Measurements from ENCODE around the gene SIM1.

Gene SIM1

DNA sequence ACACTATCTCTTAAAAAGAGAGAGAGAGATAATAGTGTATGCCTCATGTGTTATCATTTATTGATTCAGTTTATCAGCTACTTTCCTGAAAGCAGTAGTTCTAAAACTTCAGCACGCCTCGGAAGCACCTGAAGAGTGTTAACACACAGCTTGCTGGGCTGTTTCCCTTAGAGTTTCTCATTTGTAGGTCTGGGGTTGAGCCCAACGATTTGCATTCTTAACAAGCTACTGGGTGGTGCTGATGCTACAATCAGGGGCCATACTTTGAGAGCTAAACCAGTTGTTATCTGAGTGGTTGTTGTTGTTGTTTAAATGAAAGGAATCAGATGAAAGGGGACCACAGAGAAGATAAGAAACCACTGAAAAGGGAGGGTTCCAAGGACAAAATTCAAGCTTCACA lies 32.6 kb downstream of the SIM1 start:
- Histone ChIP-seq H3K36me3 (ENCODE audit: control insufficient read depth in 1 of 2, insufficient read depth in 2 of 2, low read depth in 1 of 2, low read length in 2 of 2) (peaks cover 0 to 7% of the 10 kb centered on the region in 2 experiments), H2BK5ac (ENCODE audit: low read depth, low read length, poor library complexity, severe bottlenecking) (no peak overlapping the region), H3K4me1 (ENCODE audit: control insufficient read depth, insufficient read depth, low read depth, low read length) (no peaks in the 10 kb centered on the region), H3K4me2 (ENCODE audit: low read length, poor library complexity, severe bottlenecking) (no peak overlapping the region), H2AFZ (ENCODE audit: low read depth, low read length) (no peak overlapping the region), H2BK12ac (ENCODE audit: low read length in 2 of 2) (no peak overlapping the region), H3K4me3 (ENCODE audit: insufficient read depth in 1 of 2, low read depth in 1 of 2, low read length in 2 of 2) (no peak overlapping the region), H3K27ac (ENCODE audit: low read length, poor library complexity, severe bottlenecking) (no peak overlapping the region), H2BK120ac (ENCODE audit: low read depth, low read length) (no peak overlapping the region), H3K14ac (ENCODE audit: low read length in 2 of 2) (no peak overlapping the region), H2BK15ac (ENCODE audit: low read depth, poor library complexity, severe bottlenecking) (no peak overlapping the region), H3K18ac (ENCODE audit: low read depth in 1 of 2, low read length in 2 of 2) (no peak overlapping the region), H2AK5ac (ENCODE audit: low read length, severe bottlenecking) (no peak overlapping the region), H3K9ac (ENCODE audit: low read length) (no peak overlapping the region), H3K79me1 (replicated peaks; ENCODE audit: low read length, poor library complexity, severe bottlenecking) (no peaks in the 10 kb centered on the region), H3K23ac (ENCODE audit: low read length in 2 of 2) (no peak overlapping the region), H3K27me3 (ENCODE audit: control insufficient read depth in 1 of 2, insufficient read depth in 1 of 2, low read length in 2 of 2) (no peaks in the 10 kb centered on the region), H4K91ac (ENCODE audit: low read length) (no peak overlapping the region), H4K8ac (ENCODE audit: low read length) (no peak overlapping the region), H3K4ac (ENCODE audit: low read depth in 1 of 2, low read length in 2 of 2) (no peak overlapping the region), H3K9me3 (ENCODE audit: control insufficient read depth, low read length) (no peaks in the 10 kb centered on the region)
- DNase-seq = no peak
- WGBS = 42% methylated on average over 3 of the region's 3 CpGs

DNA sequence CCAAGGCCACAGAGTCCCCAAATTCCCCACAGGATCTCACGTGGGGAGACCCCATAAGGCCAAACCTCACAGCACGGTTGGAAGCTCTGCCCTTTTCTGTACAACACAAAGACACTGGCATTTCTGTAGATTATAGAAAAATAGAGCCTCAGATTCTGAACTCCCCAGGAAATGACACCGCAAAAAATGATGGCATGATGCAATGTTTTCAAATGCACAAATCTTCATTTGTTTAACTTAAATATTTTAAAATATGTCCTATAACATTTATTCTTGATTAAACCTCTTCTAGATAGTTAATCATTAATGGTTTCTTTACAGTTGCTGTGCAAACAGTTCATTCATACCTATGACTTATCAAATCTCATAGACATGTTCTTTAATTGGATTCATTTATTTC lies 33.8 kb downstream of the SIM1 start:
- no peak overlapping the region for H3K9ac ChIP-seq (ENCODE audit: low read length)
- H3K18ac ChIP-seq (ENCODE audit: low read depth in 1 of 2, low read length in 2 of 2) = no peak overlapping the region
- H3K14ac ChIP-seq (ENCODE audit: low read length in 2 of 2) = no peak overlapping the region
- H2BK12ac ChIP-seq (ENCODE audit: low read length in 2 of 2) = no peak overlapping the region
- H3K4me2 ChIP-seq (ENCODE audit: low read length, poor library complexity, severe bottlenecking) = no peak overlapping the region
- H2AK5ac ChIP-seq (ENCODE audit: low read length, severe bottlenecking) = no peak overlapping the region
- no peak overlapping the region for H4K91ac ChIP-seq (ENCODE audit: low read length)
- WGBS = 38% methylated on average over 2 of the region's 3 CpGs
- no peak overlapping the region for H2AFZ ChIP-seq (ENCODE audit: low read depth, low read length)
- H3K4me1 ChIP-seq (ENCODE audit: control insufficient read depth, insufficient read depth, low read depth, low read length) = no peaks in the 10 kb centered on the region
- no peaks in the 10 kb centered on the region for H3K79me1 ChIP-seq (replicated peaks; ENCODE audit: low read length, poor library complexity, severe bottlenecking)
- no peak overlapping the region for H3K23ac ChIP-seq (ENCODE audit: low read length in 2 of 2)
- no peak overlapping the region for H2BK15ac ChIP-seq (ENCODE audit: low read depth, poor library complexity, severe bottlenecking)
- no peaks in the 10 kb centered on the region for H3K27me3 ChIP-seq (ENCODE audit: control insufficient read depth in 1 of 2, insufficient read depth in 1 of 2, low read length in 2 of 2)
- H3K27ac ChIP-seq (ENCODE audit: low read length, poor library complexity, severe bottlenecking) = no peak overlapping the region
- peaks cover 0 to 7% of the 10 kb centered on the region in 2 experiments for H3K36me3 ChIP-seq (ENCODE audit: control insufficient read depth in 1 of 2, insufficient read depth in 2 of 2, low read depth in 1 of 2, low read length in 2 of 2)
- no peak for DNase-seq
- no peak overlapping the region for H2BK120ac ChIP-seq (ENCODE audit: low read depth, low read length)
- H3K4me3 ChIP-seq (ENCODE audit: insufficient read depth in 1 of 2, low read depth in 1 of 2, low read length in 2 of 2) = no peak overlapping the region
- H4K8ac ChIP-seq (ENCODE audit: low read length) = no peak overlapping the region
- H2BK5ac ChIP-seq (ENCODE audit: low read depth, low read length, poor library complexity, severe bottlenecking) = no peak overlapping the region
- no peaks in the 10 kb centered on the region for H3K9me3 ChIP-seq (ENCODE audit: control insufficient read depth, low read length)
- no peak overlapping the region for H3K4ac ChIP-seq (ENCODE audit: low read depth in 1 of 2, low read length in 2 of 2)

DNA sequence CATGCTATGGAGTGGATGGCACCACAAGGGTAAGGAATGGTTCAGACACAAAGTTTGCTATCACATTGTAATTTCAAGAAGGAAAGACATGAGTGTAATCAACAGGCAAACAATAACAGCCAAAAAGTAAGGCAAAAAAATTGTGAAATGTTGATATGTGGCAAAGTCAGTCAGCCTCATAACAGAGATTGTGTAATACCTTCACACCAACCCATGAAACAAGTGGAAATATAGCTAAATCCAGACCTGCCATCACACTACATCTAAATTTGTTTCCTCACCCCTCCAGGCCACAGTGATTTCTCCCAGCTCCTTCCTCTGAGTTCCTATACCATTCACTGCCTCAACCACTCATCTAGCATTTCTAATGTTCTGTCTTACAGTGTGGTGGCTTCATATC lies 37.3 kb downstream of the SIM1 start:
- H2BK12ac ChIP-seq (ENCODE audit: low read length in 2 of 2) = no peak overlapping the region

DNA sequence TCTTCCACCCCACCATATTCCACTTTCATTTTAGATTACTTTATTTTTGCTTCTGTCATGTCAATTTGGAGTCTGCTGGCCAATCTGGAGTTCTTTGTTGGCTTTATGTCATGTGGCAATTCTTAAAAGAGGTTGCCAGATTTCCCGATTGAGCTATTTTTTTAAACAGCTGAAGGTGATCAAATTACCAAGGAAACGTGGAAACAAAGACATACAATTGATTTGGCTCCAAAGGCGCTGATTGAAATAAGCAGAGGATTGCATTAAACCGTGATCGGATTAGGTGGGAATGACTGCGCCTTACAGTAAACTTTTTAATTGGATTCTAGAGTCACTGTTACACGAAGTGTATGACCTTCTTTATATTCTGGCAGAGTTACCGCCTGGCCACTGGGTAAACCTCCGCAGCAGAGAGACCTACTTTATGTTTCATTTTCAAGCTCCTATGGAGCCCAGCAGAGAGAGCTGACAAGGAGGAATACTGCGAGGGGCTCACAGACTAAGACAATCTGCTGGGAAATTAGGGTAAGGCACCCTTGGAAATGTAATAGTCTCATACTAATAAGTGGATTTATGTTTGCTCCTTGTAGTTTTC lies 37.9 kb downstream of the SIM1 start:
- WGBS = 88% methylated on average over 10 of the region's 10 CpGs

More for the DNA sequence above, 37.3 kb downstream of the SIM1 start:
- no peak overlapping the region for H4K8ac ChIP-seq (ENCODE audit: low read length)
- H3K9me3 ChIP-seq (ENCODE audit: control insufficient read depth, low read length) = no peaks in the 10 kb centered on the region
- no peak overlapping the region for H3K4ac ChIP-seq (ENCODE audit: low read depth in 1 of 2, low read length in 2 of 2)
- H3K14ac ChIP-seq (ENCODE audit: low read length in 2 of 2) = no peak overlapping the region
- H2BK15ac ChIP-seq (ENCODE audit: low read depth, poor library complexity, severe bottlenecking) = no peak overlapping the region
- H4K91ac ChIP-seq (ENCODE audit: low read length) = no peak overlapping the region
- H2BK120ac ChIP-seq (ENCODE audit: low read depth, low read length) = no peak overlapping the region
- no peak overlapping the region for H2BK5ac ChIP-seq (ENCODE audit: low read depth, low read length, poor library complexity, severe bottlenecking)
- no peak overlapping the region for H3K9ac ChIP-seq (ENCODE audit: low read length)
- H3K23ac ChIP-seq (ENCODE audit: low read length in 2 of 2) = no peak overlapping the region
- peaks cover 0 to 7% of the 10 kb centered on the region in 2 experiments for H3K36me3 ChIP-seq (ENCODE audit: control insufficient read depth in 1 of 2, insufficient read depth in 2 of 2, low read depth in 1 of 2, low read length in 2 of 2)
- no peak overlapping the region for H3K27ac ChIP-seq (ENCODE audit: low read length, poor library complexity, severe bottlenecking)
- no peak for DNase-seq
- H3K4me1 ChIP-seq (ENCODE audit: control insufficient read depth, insufficient read depth, low read depth, low read length) = no peaks in the 10 kb centered on the region
- no peak overlapping the region for H3K4me2 ChIP-seq (ENCODE audit: low read length, poor library complexity, severe bottlenecking)
- H3K18ac ChIP-seq (ENCODE audit: low read depth in 1 of 2, low read length in 2 of 2) = no peak overlapping the region
- H3K79me1 ChIP-seq (replicated peaks; ENCODE audit: low read length, poor library complexity, severe bottlenecking) = no peaks in the 10 kb centered on the region
- H3K27me3 ChIP-seq (ENCODE audit: control insufficient read depth in 1 of 2, insufficient read depth in 1 of 2, low read length in 2 of 2) = no peaks in the 10 kb centered on the region
- no peak overlapping the region for H3K4me3 ChIP-seq (ENCODE audit: insufficient read depth in 1 of 2, low read depth in 1 of 2, low read length in 2 of 2)
- no peak overlapping the region for H2AK5ac ChIP-seq (ENCODE audit: low read length, severe bottlenecking)
- no peak overlapping the region for H2AFZ ChIP-seq (ENCODE audit: low read depth, low read length)

More for the DNA sequence above, 37.9 kb downstream of the SIM1 start:
- no peak overlapping the region for H2BK12ac ChIP-seq (ENCODE audit: low read length in 2 of 2)
- no peak overlapping the region for H3K23ac ChIP-seq (ENCODE audit: low read length in 2 of 2)
- no peaks in the 10 kb centered on the region for H3K79me1 ChIP-seq (replicated peaks; ENCODE audit: low read length, poor library complexity, severe bottlenecking)
- H2BK120ac ChIP-seq (ENCODE audit: low read depth, low read length) = no peak overlapping the region
- no peak overlapping the region for H4K8ac ChIP-seq (ENCODE audit: low read length)
- no peak overlapping the region for H2BK5ac ChIP-seq (ENCODE audit: low read depth, low read length, poor library complexity, severe bottlenecking)
- H3K27me3 ChIP-seq (ENCODE audit: control insufficient read depth in 1 of 2, insufficient read depth in 1 of 2, low read length in 2 of 2) = no peaks in the 10 kb centered on the region
- H3K9ac ChIP-seq (ENCODE audit: low read length) = no peak overlapping the region
- no peak overlapping the region for H4K91ac ChIP-seq (ENCODE audit: low read length)
- no peak overlapping the region for H3K18ac ChIP-seq (ENCODE audit: low read depth in 1 of 2, low read length in 2 of 2)
- H2BK15ac ChIP-seq (ENCODE audit: low read depth, poor library complexity, severe bottlenecking) = no peak overlapping the region
- H2AFZ ChIP-seq (ENCODE audit: low read depth, low read length) = no peak overlapping the region
- H3K4ac ChIP-seq (ENCODE audit: low read depth in 1 of 2, low read length in 2 of 2) = no peak overlapping the region
- H3K4me1 ChIP-seq (ENCODE audit: control insufficient read depth, insufficient read depth, low read depth, low read length) = no peaks in the 10 kb centered on the region
- no peak overlapping the region for H3K4me3 ChIP-seq (ENCODE audit: insufficient read depth in 1 of 2, low read depth in 1 of 2, low read length in 2 of 2)
- no peak overlapping the region for H3K4me2 ChIP-seq (ENCODE audit: low read length, poor library complexity, severe bottlenecking)
- no peak overlapping the region for H3K14ac ChIP-seq (ENCODE audit: low read length in 2 of 2)
- no peaks in the 10 kb centered on the region for H3K9me3 ChIP-seq (ENCODE audit: control insufficient read depth, low read length)
- peaks cover 0 to 2% of the 10 kb centered on the region in 2 experiments for H3K36me3 ChIP-seq (ENCODE audit: control insufficient read depth in 1 of 2, insufficient read depth in 2 of 2, low read depth in 1 of 2, low read length in 2 of 2)
- H2AK5ac ChIP-seq (ENCODE audit: low read length, severe bottlenecking) = peak overlapping the region; percentile 8
- H3K27ac ChIP-seq (ENCODE audit: low read length, poor library complexity, severe bottlenecking) = no peak overlapping the region
- DNase-seq = no peak
